GM23338 (cell line): ENCODE results near the gene TRMT2A. TPM values are rescaled to one million over a fixed set of nuclear protein-coding genes. Genes with fewer than 3 reads are reported as not detected.

Source experiments
- ATAC-seq: fragments of 200-7000 bp; cut with Tn5 transposase; 3 replicates; pipeline ENCODE4 v1.9.1; 2020
- DNase-seq: peaks from one replicate; pipeline ENCODE4 v3.0.0-alpha.2; 2015; ENCODE audit warnings: low spot score
- H2AFZ ChIP-seq: fragments of 200-600 bp; sonication (generic); 2 replicates; pipeline ENCODE4 v1.8.0; 2016; ENCODE audit warnings: antibody characterized with exemption, mild to moderate bottlenecking, moderate library complexity
- H3F3A ChIP-seq: fragments of 200-600 bp; sonication (generic); replicated peaks from 2 replicates; pipeline ENCODE4 v1.8.0; 2017; ENCODE audit warnings: antibody characterized with exemption, mixed run types, low read depth
- H3K27ac ChIP-seq: fragments of 200-600 bp; sonication (generic); 2 replicates; pipeline ENCODE4 v1.6.1; 2016; ENCODE audit warnings: low read depth
- H3K27me3 ChIP-seq: fragments of 200-600 bp; sonication (generic); 2 replicates; pipeline ENCODE4 v1.8.0; 2016; ENCODE audit warnings: mild to moderate bottlenecking, mixed run types, moderate library complexity; ENCODE audit not compliant: insufficient read depth
- H3K36me3 ChIP-seq: fragments of 200-600 bp; sonication (generic); 2 replicates; pipeline ENCODE4 v1.8.0; 2016; ENCODE audit warnings: mild to moderate bottlenecking; ENCODE audit not compliant: insufficient read depth
- H3K4me1 ChIP-seq: fragments of 200-600 bp; sonication (generic); 2 replicates; pipeline ENCODE4 v1.8.0; 2016; ENCODE audit warnings: mild to moderate bottlenecking, moderate library complexity; ENCODE audit not compliant: insufficient read depth
- H3K4me2 ChIP-seq: fragments of 200-600 bp; sonication (generic); 2 replicates; pipeline ENCODE4 v1.7.1; 2017; ENCODE audit warnings: mixed run types
- H3K4me3 ChIP-seq: fragments of 200-600 bp; sonication (generic); 2 replicates; pipeline ENCODE4 v1.6.1; 2016; ENCODE audit warnings: mixed run types
- H3K79me2 ChIP-seq: fragments of 200-600 bp; sonication (generic); replicated peaks from 2 replicates; pipeline ENCODE4 v1.8.0; 2017; ENCODE audit warnings: mild to moderate bottlenecking; ENCODE audit not compliant: insufficient read depth
- H3K9me2 ChIP-seq: fragments of 200-600 bp; sonication (generic); 2 replicates; pipeline ENCODE4 v1.8.0; 2017; ENCODE audit not compliant: insufficient read depth
- H4K20me1 ChIP-seq: fragments of 200-600 bp; sonication (generic); replicated peaks from 2 replicates; pipeline ENCODE4 v1.8.0; 2017; ENCODE audit warnings: mild to moderate bottlenecking; ENCODE audit not compliant: insufficient read depth
- H3K27ac Mint-ChIP-seq: 2 replicates; pipeline ENCODE4 v1.8.0; 2020; ENCODE audit warnings: inconsistent platforms, mild to moderate bottlenecking, moderate library complexity, mixed read lengths
- H3K27me3 Mint-ChIP-seq: 3 replicates; pipeline ENCODE4 v1.8.0; 2022; ENCODE audit warnings: low read depth, mild to moderate bottlenecking, moderate library complexity, mixed read lengths, inconsistent platforms; ENCODE audit not compliant: insufficient read depth, poor library complexity
- H3K36me3 Mint-ChIP-seq: 3 replicates; pipeline ENCODE4 v1.8.0; 2021; ENCODE audit warnings: low read depth, mild to moderate bottlenecking, inconsistent platforms, moderate library complexity, mixed read lengths
- H3K4me1 Mint-ChIP-seq: 3 replicates; pipeline ENCODE4 v1.8.0; 2020; ENCODE audit warnings: mild to moderate bottlenecking, inconsistent platforms, mixed read lengths
- H3K4me3 Mint-ChIP-seq: 3 replicates; pipeline ENCODE4 v1.8.0; 2021; ENCODE audit warnings: moderate library complexity, mild to moderate bottlenecking, inconsistent platforms, mixed read lengths
- H3K9me3 Mint-ChIP-seq: 3 replicates; pipeline ENCODE4 v1.8.0; 2020; ENCODE audit warnings: moderate library complexity, mild to moderate bottlenecking, inconsistent platforms, mixed read lengths
- ETS1 ChIP-seq: IDR thresholded peaks from 2 replicates; pipeline ENCODE4 v1.6.1; 2016; ENCODE audit warnings: antibody characterized with exemption
- EZH2 ChIP-seq: fragments of 200-600 bp; sonication (generic); IDR thresholded peaks from one replicate; pipeline ENCODE4 v1.8.0; 2017; ENCODE audit warnings: antibody characterized with exemption, mild to moderate bottlenecking, low read depth; ENCODE audit not compliant: unreplicated experiment
- EZH2phosphoT487 ChIP-seq: fragments of 200-600 bp; sonication (generic); IDR thresholded peaks from one replicate; pipeline ENCODE4 v1.8.1; 2018; ENCODE audit warnings: antibody characterized with exemption; ENCODE audit not compliant: unreplicated experiment
- JUNB ChIP-seq: IDR thresholded peaks from one replicate; pipeline ENCODE4 v1.6.1; 2016; ENCODE audit warnings: antibody characterized with exemption; ENCODE audit not compliant: unreplicated experiment
- STAT1 ChIP-seq: IDR thresholded peaks from one replicate; pipeline ENCODE4 v1.6.1; 2016; ENCODE audit warnings: antibody characterized with exemption; ENCODE audit not compliant: unreplicated experiment
- ZNF114 ChIP-seq: fragments of 250-450 bp; sonication (Bioruptor Pico); IDR thresholded peaks from 2 replicates; pipeline ENCODE4 v1.5.0; 2020; ENCODE audit warnings: mild to moderate bottlenecking, moderate library complexity
- ZNF462 ChIP-seq: fragments of 250-450 bp; sonication (Bioruptor Pico); IDR thresholded peaks from 2 replicates; pipeline ENCODE4 v1.5.0; 2020; ENCODE audit warnings: mild to moderate bottlenecking, moderate library complexity
- polyA plus RNA-seq: library from polyadenylated mRNA; unstranded; fragments of >200 nt; fragmentation: Nextera tagmentation; extraction: Ambion mirVana; gene quantifications from 2 replicates; pipeline ENCODE4 v1.2.1, GENCODE V29; 2016
- total RNA-seq: library from RNA; depleted of rRNA; stranded (reverse); fragments of >200 nt; shearing (Covaris generic); gene quantifications from 2 replicates; pipeline ENCODE4 v1.2.3, GENCODE V29; 2014

TRMT2A gene
- total and polyA plus RNA-seq, 2 experiments from 2014 or later, result 41.3 to 61.3 TPM

- TF ChIP-seq JUNB (no peak), STAT1 (no peak), EZH2phosphoT487 (no peak), EZH2 (no peak)
- Histone ChIP-seq H3K27ac (no peak overlapping the region), H3K27me3 (no peaks in the 10 kb centered on the region), H3K36me3 (peaks cover 20% of the 10 kb centered on the region), H3K4me3 (no peak overlapping the region), H3K4me1 (peaks cover 10% of the 10 kb centered on the region), H3K4me2 (no peak overlapping the region), H2AFZ (no peak overlapping the region), H4K20me1 (peaks cover 8% of the 10 kb centered on the region), H3K9me2 (no peaks in the 10 kb centered on the region), H3F3A (peaks cover 25% of the 10 kb centered on the region), H3K79me2 (peaks cover 27% of the 10 kb centered on the region)
- peaks cover 55% of the 10 kb centered on the region for H3K36me3 Mint-ChIP-seq
- H3K4me1 Mint-ChIP-seq, result peaks cover 4% of the 10 kb centered on the region
- H3K27me3 Mint-ChIP-seq, result peaks cover 37% of the 10 kb centered on the region
- no peak overlapping the region for H3K4me3 Mint-ChIP-seq
- no peak for ATAC-seq
- no peak overlapping the region; the same call in 1 of the 2 replicates for H3K27ac Mint-ChIP-seq
- no peak for DNase-seq
- no peaks in the 10 kb centered on the region for H3K9me3 Mint-ChIP-seq
These were observed 3.3 kb downstream of the TRMT2A start for GRCh38 chr22:20113551-20114310.

DNA sequence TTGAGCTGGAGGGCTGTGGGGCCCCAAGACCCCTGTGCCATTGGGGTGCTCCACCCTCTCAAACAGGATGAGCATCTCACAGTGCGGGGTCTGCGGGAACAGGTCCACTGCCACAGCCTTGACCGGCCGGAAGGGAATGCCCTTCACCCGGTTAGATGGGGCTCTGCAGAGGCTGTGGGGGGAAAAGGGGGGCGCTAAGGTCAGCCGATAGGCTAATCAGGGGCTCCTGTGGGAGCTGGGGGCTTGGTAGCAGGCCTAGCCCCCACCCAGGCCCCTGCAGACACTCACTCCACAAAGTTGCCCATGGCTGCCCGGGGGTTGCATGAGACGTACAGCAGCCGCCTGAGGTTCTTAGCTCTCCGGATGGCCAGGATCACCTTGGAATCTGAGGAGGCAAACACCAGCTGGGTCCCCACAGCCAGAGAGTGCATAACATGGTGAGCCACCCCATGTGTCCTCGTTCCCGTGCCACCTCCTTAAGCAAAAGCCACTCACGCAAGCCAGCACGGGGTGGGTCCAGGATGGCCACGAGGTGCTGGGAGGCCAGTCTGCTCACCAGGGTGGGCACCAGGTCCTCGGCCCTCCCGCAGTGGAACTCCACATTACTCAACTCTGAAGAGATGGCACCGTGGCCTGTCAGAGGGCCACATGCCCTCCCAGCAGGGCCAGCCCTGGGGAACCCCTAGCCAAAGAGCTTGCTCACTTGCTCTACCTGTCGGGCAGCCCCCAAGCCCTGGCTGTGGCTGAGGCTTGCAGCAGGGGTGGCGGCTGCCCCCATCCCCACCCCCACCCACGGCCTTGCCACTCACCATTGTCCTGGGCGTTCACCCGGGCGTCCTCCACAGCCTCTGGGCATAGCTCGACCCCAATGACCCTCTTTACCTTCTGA lies 4.2 kb downstream of the TRMT2A start:
- DNase-seq, result no peak
- Histone ChIP-seq H3K27me3 (no peaks in the 10 kb centered on the region), H3K27ac (no peak overlapping the region), H3K4me3 (no peak overlapping the region), H2AFZ (no peak overlapping the region), H3K4me2 (no peak overlapping the region), H4K20me1 (peaks cover 10% of the 10 kb centered on the region), H3K79me2 (peaks cover 18% of the 10 kb centered on the region), H3K9me2 (no peaks in the 10 kb centered on the region), H3K36me3 (peaks cover 16% of the 10 kb centered on the region), H3F3A (peaks cover 28% of the 10 kb centered on the region), H3K4me1 (peaks cover 6% of the 10 kb centered on the region; the same call in 1 of the 2 replicates)
- ATAC-seq, result no peak
- TF ChIP-seq ZNF114 (CRISPR knock-in tag) (no peak), ZNF462 (CRISPR knock-in tag) (no peak), ETS1 (no peak)
- Mint-ChIP-seq H3K27ac (no peak overlapping the region), H3K27me3 (peaks cover 37% of the 10 kb centered on the region), H3K4me3 (no peak overlapping the region), H3K9me3 (no peaks in the 10 kb centered on the region), H3K4me1 (peaks cover 3% of the 10 kb centered on the region), H3K36me3 (peaks cover 52% of the 10 kb centered on the region)
